GM20000 (cell line): Measurements from ENCODE around the gene FIBIN.

ENCODE experiments used
- DNase-seq: peaks from one replicate; pipeline ENCODE4 v3.0.0; 2012; ENCODE audit warnings: low spot score
- TF ChIP-seq, protein P1 (sequence below): IDR thresholded peaks from 2 replicates; pipeline ENCODE4 v1.5.1; 2012; ENCODE audit warnings: mild to moderate bottlenecking, control low read depth; ENCODE audit errors: extremely low read depth, missing control alignments

The FIBIN gene

GRCh38 chr11:26993965-26994457 lies at the start of gene FIBIN:
Gene FIBIN (plus strand): TSS chr11:26994112. CDS start chr11:26994527, 415 bp downstream.
- no peak for DNase-seq
- TF ChIP-seq, protein P1, sequence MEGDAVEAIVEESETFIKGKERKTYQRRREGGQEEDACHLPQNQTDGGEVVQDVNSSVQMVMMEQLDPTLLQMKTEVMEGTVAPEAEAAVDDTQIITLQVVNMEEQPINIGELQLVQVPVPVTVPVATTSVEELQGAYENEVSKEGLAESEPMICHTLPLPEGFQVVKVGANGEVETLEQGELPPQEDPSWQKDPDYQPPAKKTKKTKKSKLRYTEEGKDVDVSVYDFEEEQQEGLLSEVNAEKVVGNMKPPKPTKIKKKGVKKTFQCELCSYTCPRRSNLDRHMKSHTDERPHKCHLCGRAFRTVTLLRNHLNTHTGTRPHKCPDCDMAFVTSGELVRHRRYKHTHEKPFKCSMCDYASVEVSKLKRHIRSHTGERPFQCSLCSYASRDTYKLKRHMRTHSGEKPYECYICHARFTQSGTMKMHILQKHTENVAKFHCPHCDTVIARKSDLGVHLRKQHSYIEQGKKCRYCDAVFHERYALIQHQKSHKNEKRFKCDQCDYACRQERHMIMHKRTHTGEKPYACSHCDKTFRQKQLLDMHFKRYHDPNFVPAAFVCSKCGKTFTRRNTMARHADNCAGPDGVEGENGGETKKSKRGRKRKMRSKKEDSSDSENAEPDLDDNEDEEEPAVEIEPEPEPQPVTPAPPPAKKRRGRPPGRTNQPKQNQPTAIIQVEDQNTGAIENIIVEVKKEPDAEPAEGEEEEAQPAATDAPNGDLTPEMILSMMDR = no peak

- DNase-seq = no peak
- TF ChIP-seq, protein P1 = no peak
These were observed 48.8 kb upstream of the FIBIN start for GRCh38 chr11:26944866-26945664.

GRCh38 chr11:26946257-26946716 lies 47.6 kb upstream of the FIBIN start:
- TF ChIP-seq, protein P1 = no peak
- DNase-seq = no peak

- no peak for DNase-seq
- TF ChIP-seq, protein P1 = no peak
These were observed 46.5 kb upstream of the FIBIN start for GRCh38 chr11:26947379-26947844.

- DNase-seq = no peak
- TF ChIP-seq, protein P1 = no peak
These were observed 45.8 kb upstream of the FIBIN start for GRCh38 chr11:26947904-26948639.

- DNase-seq = no peak
- TF ChIP-seq, protein P1 = no peak
These were observed 45.0 kb upstream of the FIBIN start for GRCh38 chr11:26948881-26949280.

DNA sequence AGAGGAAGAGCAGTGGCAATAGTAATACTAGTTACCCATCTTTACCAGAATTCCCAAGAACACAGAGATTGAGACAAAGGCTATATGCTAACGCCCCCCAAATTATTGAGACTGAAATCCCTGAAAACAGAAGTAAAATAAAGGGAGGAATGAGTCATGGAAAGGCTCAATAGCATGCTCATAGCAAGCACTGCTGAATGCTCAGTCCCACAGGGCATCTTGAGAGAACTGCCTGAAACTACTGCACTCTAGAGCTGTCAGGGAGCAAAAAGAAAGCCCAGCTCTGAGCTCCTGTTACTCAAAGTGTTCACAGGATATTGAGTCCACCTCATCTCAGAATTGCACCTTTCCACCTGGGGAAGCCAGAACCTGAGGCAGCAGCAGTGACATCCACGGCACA lies 44.1 kb upstream of the FIBIN start:
- DNase-seq = no peak
- TF ChIP-seq, protein P1 = no peak
